T-helper 22 cell (primary cell): ENCODE results near the gene IRF3.

ENCODE experiments used
- DNase-seq: peaks from one replicate; pipeline ENCODE4 v3.0.0-alpha.2; 2020; ENCODE audit warnings: low read depth

The IRF3 gene

DNA sequence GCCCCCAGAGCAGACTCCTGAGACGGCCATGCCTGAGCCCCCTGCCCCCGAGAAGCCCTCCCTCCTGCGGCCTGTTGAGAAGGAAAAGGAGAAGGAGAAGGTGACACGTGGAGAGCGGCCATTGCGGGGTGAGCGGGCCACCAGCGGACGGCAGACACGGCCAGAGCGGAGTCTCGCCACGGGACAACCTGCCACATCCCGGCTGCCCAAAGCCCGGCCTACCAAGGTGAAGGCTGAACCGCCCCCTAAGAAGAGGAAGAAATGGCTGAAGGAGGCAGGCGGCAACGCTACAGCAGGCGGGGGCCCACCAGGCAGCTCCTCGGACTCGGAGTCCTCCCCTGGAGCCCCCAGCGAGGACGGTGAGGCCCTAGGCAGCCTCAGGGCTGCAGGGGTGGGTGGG is 49.8 kb downstream of the IRF3 start:
- DNase-seq, result no peak

DNA sequence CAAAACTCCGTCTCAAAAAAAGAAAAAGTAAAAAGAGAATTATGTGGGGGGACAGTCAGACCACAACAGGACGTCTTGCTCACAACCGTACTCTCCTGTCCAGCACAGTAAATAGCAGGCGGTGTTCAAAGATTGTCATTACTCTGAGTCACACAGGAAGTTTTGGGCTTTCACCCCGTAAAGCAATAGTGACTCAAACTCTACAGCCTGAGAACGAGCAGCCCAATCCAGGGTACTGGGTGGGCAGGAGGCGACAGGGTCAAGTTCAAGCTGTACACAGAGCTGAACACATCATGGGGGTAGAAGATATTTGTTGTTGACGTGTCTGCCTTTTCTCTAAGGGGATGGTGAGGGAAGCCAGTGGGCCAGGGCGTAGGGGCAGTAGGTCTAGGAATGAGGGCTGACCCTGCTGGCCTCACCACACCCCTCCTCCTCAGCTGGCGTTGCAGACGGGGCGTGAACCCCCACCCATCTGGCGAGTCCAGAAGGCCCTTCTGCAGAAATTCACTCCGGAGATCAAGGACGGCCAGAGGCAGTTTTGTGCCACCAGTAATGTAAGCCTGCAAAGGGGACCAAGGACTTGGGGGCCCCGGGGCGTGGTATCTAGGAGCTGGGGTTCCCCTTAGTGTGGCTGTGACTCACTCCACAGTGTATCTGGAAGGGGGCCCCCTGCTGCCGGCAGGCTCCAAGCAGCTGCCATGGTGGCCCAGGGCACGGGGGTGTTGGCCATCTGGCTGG is 51.4 kb downstream of the IRF3 start:
- no peak for DNase-seq

DNA sequence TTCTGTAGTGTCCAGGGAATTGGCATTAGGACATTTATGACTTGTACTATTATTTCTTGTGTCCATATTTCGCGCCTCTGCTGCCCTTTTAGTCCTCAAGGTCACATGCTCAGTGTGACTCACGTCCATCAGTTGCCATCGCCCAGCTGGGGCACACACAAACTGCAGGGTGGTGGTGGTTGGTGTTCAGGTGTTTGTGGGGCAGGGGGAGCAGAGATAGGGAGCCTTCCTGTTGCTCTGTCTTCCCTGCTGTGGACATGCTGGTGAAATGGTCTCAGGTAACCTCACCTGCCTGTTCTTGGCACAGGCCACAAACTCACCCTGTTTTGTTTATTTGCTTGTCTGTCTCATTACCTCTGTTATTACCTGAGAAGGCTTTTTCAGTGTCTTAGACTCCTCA is 52.3 kb downstream of the IRF3 start:
- no peak for DNase-seq
